ENCODE results near the gene RASAL2. TPM values are rescaled to one million over a fixed set of nuclear protein-coding genes. Genes with fewer than 3 reads are reported as not detected.
A peak's percentile ranks its signal among the peaks of the same experiment; 100 is the strongest.

The RASAL2 gene
- total and polyA plus RNA-seq, 9 of the 15 experiments (the other 6 are each of a cell fraction or from before 2014, with no cell fraction given) = 0.13 to 1.0 (median 0.62) TPM

DNA sequence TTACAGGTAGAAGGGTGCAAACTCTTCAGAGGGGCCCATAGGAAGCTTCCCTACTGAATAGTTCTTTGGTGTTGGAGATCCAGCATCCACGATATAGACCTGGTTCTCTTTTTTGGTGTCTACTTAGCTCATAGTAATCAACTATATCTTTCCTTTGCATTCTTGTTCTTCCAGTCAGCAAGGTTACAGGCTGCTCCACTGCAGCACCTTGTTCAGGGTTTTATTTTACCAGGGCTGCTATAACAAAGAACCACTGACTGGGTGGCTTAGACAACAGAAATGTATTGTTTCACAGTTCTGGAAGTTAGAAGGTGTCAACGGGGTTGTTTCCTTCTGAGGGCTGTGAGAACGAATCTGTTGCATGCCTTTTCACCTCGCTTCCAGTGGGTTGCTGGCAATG lies 266.5 kb downstream of the RASAL2 start:
- no peak for DNase-seq (ENCODE audit: extremely low read depth in 1 of 4, low spot score in 3 of 4)
- no TSS peak for BruUV-seq (replicated peaks)
- 0% methylated on average over 4 of the region's 4 CpGs for WGBS (ENCODE audit: insufficient coverage, low coverage, missing lambda C conversion rate)
- Histone ChIP-seq H3K27me3 (ENCODE audit: control insufficient read depth in 2 of 2, insufficient read depth in 2 of 2, low read length in 2 of 2) (no peaks in the 10 kb centered on the region), H3K9me3 (replicated peaks; ENCODE audit: control insufficient read depth, insufficient read depth, low read depth, low read length) (no peaks in the 10 kb centered on the region), H4K20me1 (replicated peaks; ENCODE audit: control insufficient read depth, insufficient read depth, low read length) (no peaks in the 10 kb centered on the region), H3K36me3 (ENCODE audit: control insufficient read depth, insufficient read depth, low read length) (no peaks in the 10 kb centered on the region), H3K79me2 (ENCODE audit: control insufficient read depth, insufficient read depth, low read length) (no peaks in the 10 kb centered on the region), H3K4me3 (no peak overlapping the region), H2AFZ (ENCODE audit: low read depth, low read length) (no peak overlapping the region), H3K4me2 (ENCODE audit: insufficient read depth, low read length) (no peak overlapping the region), H3K4me1 (replicated peaks in 1 of 2; ENCODE audit: control insufficient read depth in 2 of 2, insufficient read depth in 2 of 2, low read length in 2 of 2) (no peaks in the 10 kb centered on the region), H3K27ac (ENCODE audit: extremely low read depth, low read depth, low read length) (no peak overlapping the region), H3K9me1 (ENCODE audit: control insufficient read depth, insufficient read depth, low read length) (no peaks in the 10 kb centered on the region), H3K9ac (ENCODE audit: insufficient read depth in 1 of 2, low read depth in 2 of 2, low read length in 2 of 2) (no peak overlapping the region)
- TF ChIP-seq, protein P1, sequence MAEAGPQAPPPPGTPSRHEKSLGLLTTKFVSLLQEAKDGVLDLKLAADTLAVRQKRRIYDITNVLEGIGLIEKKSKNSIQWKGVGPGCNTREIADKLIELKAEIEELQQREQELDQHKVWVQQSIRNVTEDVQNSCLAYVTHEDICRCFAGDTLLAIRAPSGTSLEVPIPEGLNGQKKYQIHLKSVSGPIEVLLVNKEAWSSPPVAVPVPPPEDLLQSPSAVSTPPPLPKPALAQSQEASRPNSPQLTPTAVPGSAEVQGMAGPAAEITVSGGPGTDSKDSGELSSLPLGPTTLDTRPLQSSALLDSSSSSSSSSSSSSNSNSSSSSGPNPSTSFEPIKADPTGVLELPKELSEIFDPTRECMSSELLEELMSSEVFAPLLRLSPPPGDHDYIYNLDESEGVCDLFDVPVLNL (CRISPR knock-in tag; IDR thresholded peaks at IDR 0.05; ENCODE audit: low read depth) = no peak
- TF ChIP-seq ZNF41 (CRISPR knock-in tag; conservative IDR thresholded peaks at IDR 0.05) (no peak), RCOR1 (IDR thresholded peaks at IDR 0.05; ENCODE audit: borderline replicate concordance in 1 of 2, low read depth in 2 of 2, low read length in 2 of 2) (no peak), TCF3 (CRISPR knock-in tag; IDR thresholded peaks at IDR 0.05) (no peak)
- ChIA-PET CTCF (ENCODE audit: low intra/inter-chr PET ratio) (interaction anchor here (0.7 kb wide), 1 partner anchor 964 kb away, joined by 3 read pairs; no protein-coding TSS in a partner anchor), POLR2A (no interaction called here)
- intact Hi-C loops (cut with micrococcal nuclease) (no loop called here), in situ Hi-C loops (cut with MboI) (no loop called here)
- FAIRE-seq = no peak
- no peak for ATAC-seq

DNA sequence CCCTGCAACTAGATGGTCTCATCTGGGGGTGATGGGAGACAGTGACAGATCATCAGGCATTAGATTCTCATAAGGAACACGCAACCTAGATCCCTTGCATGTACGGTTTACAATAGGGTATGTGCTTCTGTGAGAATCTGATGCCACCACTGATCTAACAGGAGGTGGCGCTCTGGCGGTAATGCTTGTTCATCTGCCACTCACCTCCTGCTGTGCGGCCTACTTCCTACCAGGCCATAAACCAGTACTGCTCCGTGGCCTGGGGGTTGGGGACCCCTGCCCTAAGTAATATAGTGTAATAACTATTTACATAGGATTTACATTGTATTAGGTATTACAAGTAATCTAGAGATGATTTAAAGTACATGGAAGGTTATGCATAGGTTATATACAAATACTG lies 267.9 kb downstream of the RASAL2 start:
- Histone ChIP-seq H3K27me3 (ENCODE audit: control insufficient read depth in 2 of 2, insufficient read depth in 2 of 2, low read length in 2 of 2) (no peaks in the 10 kb centered on the region), H3K27ac (ENCODE audit: extremely low read depth, low read depth, low read length) (no peak overlapping the region)
- 4% methylated on average over 6 of the region's 6 CpGs for WGBS (ENCODE audit: insufficient coverage, low coverage, missing lambda C conversion rate)
- TF ChIP-seq RBM15 (IDR thresholded peaks at IDR 0.05; ENCODE audit: insufficient read depth, low read length) = no peak
- peak in 1 of 2 experiments; percentile 29; a peak in 2 of 4 replicates for TF ChIP-seq RAD21 (CRISPR knock-in tag; conservative IDR thresholded peaks at IDR 0.05 in 1 of 2, IDR thresholded peaks at IDR 0.05 in 1 of 2)
- no peak for TF ChIP-seq ZBTB8A (IDR thresholded peaks at IDR 0.05; ENCODE audit: partially characterized antibody)
- no peak for TF ChIP-seq XRCC5 (IDR thresholded peaks at IDR 0.05; ENCODE audit: low read depth, low read length)
- TF ChIP-seq MEIS2 (IDR thresholded peaks at IDR 0.05; ENCODE audit: partially characterized antibody) = no peak
- TF ChIP-seq, protein P2, sequence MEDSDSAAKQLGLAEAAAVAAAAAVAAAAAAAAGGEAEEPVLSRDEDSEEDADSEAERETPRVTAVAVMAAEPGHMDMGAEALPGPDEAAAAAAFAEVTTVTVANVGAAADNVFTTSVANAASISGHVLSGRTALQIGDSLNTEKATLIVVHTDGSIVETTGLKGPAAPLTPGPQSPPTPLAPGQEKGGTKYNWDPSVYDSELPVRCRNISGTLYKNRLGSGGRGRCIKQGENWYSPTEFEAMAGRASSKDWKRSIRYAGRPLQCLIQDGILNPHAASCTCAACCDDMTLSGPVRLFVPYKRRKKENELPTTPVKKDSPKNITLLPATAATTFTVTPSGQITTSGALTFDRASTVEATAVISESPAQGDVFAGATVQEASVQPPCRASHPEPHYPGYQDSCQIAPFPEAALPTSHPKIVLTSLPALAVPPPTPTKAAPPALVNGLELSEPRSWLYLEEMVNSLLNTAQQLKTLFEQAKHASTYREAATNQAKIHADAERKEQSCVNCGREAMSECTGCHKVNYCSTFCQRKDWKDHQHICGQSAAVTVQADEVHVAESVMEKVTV (CRISPR knock-in tag; IDR thresholded peaks at IDR 0.05) = no peak
- TF ChIP-seq THRAP3 (IDR thresholded peaks at IDR 0.05; ENCODE audit: borderline replicate concordance) = no peak
- no peak for TF ChIP-seq MAZ (CRISPR knock-in tag; conservative IDR thresholded peaks at IDR 0.05 in 1 of 2, IDR thresholded peaks at IDR 0.05 in 1 of 2)

More for the DNA sequence above, 267.9 kb downstream of the RASAL2 start:
- H3K9me1 ChIP-seq (ENCODE audit: control insufficient read depth, insufficient read depth, low read length) = no peaks in the 10 kb centered on the region
- BruUV-seq (replicated peaks) = no TSS peak
- ChIA-PET POLR2A (no interaction called here), CTCF (ENCODE audit: low intra/inter-chr PET ratio) (no interaction called here)
- no peak overlapping the region for H3K4me3 ChIP-seq
- no peaks in the 10 kb centered on the region for H3K36me3 ChIP-seq (ENCODE audit: control insufficient read depth, insufficient read depth, low read length)
- intact Hi-C loops (cut with micrococcal nuclease) (no loop called here), in situ Hi-C loops (cut with MboI) (no loop called here)
- no peak overlapping the region for H2AFZ ChIP-seq (ENCODE audit: low read depth, low read length)
- no peak overlapping the region for H3K9ac ChIP-seq (ENCODE audit: insufficient read depth in 1 of 2, low read depth in 2 of 2, low read length in 2 of 2)
- H3K4me2 ChIP-seq (ENCODE audit: insufficient read depth, low read length) = no peak overlapping the region
- H3K9me3 ChIP-seq (replicated peaks; ENCODE audit: control insufficient read depth, insufficient read depth, low read depth, low read length) = no peaks in the 10 kb centered on the region
- DNase-seq (ENCODE audit: extremely low read depth in 1 of 4, low spot score in 3 of 4) (peak in 1 of 4 experiments; percentile 46), ATAC-seq (peak; percentile 84), FAIRE-seq (no peak)
- no peaks in the 10 kb centered on the region for H4K20me1 ChIP-seq (replicated peaks; ENCODE audit: control insufficient read depth, insufficient read depth, low read length)
- H3K4me1 ChIP-seq (replicated peaks in 1 of 2; ENCODE audit: control insufficient read depth in 2 of 2, insufficient read depth in 2 of 2, low read length in 2 of 2) = no peaks in the 10 kb centered on the region
- H3K79me2 ChIP-seq (ENCODE audit: control insufficient read depth, insufficient read depth, low read length) = no peaks in the 10 kb centered on the region

Measured in K562 (cell line).